ENCODE results near the gene COX8C. TPM values are rescaled to one million over a fixed set of nuclear protein-coding genes. Genes with fewer than 3 reads are reported as not detected.

Gene COX8C
- polyA plus RNA-seq, 6 donors from 2014 or later = not detected

GRCh38 chr14:93315575-93315974 is 31.4 kb upstream of the COX8C start:
- Mint-ChIP-seq H3K9me3 (peaks cover 0 to 2% (median 0%) of the 10 kb centered on the region in 7 donors), H3K27ac (no peak overlapping the region), H3K4me3 (no peak overlapping the region), H3K36me3 (no peaks in the 10 kb centered on the region), H3K27me3 (no peaks in the 10 kb centered on the region), H3K4me1 (peaks cover 30 to 47% (median 36%) of the 10 kb centered on the region in 3 donors)
- ATAC-seq (ENCODE audit: low read depth in 2 of 2) (no peak), DNase-seq (no peak)

- Mint-ChIP-seq H3K9me3 (peaks cover 0 to 2% (median 0%) of the 10 kb centered on the region in 7 donors), H3K4me3 (no peak overlapping the region), H3K27me3 (no peaks in the 10 kb centered on the region), H3K4me1 (peaks cover 27 to 46% (median 38%) of the 10 kb centered on the region in 3 donors), H3K27ac (peak overlapping the region in 2 of 6 donors; percentile 34 to 62), H3K36me3 (no peaks in the 10 kb centered on the region)
- ATAC-seq (ENCODE audit: low read depth in 2 of 2) (no peak), DNase-seq (no peak)
Measured at GRCh38 chr14:93316716-93317115, 30.3 kb upstream of the COX8C start.

- no peak overlapping the region for H3K4me3 Mint-ChIP-seq
- no peak for ATAC-seq (ENCODE audit: low read depth in 2 of 2)
- DNase-seq = no peak
- no peaks in the 10 kb centered on the region for H3K27me3 Mint-ChIP-seq
- H3K4me1 Mint-ChIP-seq = peaks cover 29 to 41% (median 34%) of the 10 kb centered on the region in 3 donors
- H3K27ac Mint-ChIP-seq = peak overlapping the region in 3 of 6 donors; percentile 57 to 62 (median 62)
- no peaks in the 10 kb centered on the region for H3K36me3 Mint-ChIP-seq
- H3K9me3 Mint-ChIP-seq = peaks cover 0 to 2% (median 0%) of the 10 kb centered on the region in 7 donors
Measured at GRCh38 chr14:93317210-93317874, 29.6 kb upstream of the COX8C start.

GRCh38 chr14:93317875-93318807 is 28.8 kb upstream of the COX8C start:
- ATAC-seq (ENCODE audit: low read depth in 2 of 2) (no peak), DNase-seq (no peak)
- H3K36me3 Mint-ChIP-seq = no peaks in the 10 kb centered on the region
- no peak overlapping the region for H3K4me3 Mint-ChIP-seq
- H3K9me3 Mint-ChIP-seq = peaks cover 0 to 2% (median 0%) of the 10 kb centered on the region in 7 donors
- H3K4me1 Mint-ChIP-seq = peaks cover 32 to 36% (median 34%) of the 10 kb centered on the region in 3 donors
- H3K27ac Mint-ChIP-seq = peak overlapping the region in 5 of 6 donors; percentile 1 to 62 (median 48)
- no peaks in the 10 kb centered on the region for H3K27me3 Mint-ChIP-seq

GRCh38 chr14:93318927-93319326 is 28.1 kb upstream of the COX8C start:
- peak overlapping the region in 2 of 6 donors; percentile 39 to 93 for H3K27ac Mint-ChIP-seq
- peak overlapping the region in 3 of 8 donors; percentile 3 to 42 (median 31) for H3K4me3 Mint-ChIP-seq
- ATAC-seq (ENCODE audit: low read depth in 2 of 2) (no peak), DNase-seq (no peak)
- peaks cover 0 to 2% (median 0%) of the 10 kb centered on the region in 7 donors for H3K9me3 Mint-ChIP-seq
- no peaks in the 10 kb centered on the region for H3K36me3 Mint-ChIP-seq
- H3K27me3 Mint-ChIP-seq = no peaks in the 10 kb centered on the region
- H3K4me1 Mint-ChIP-seq = peaks cover 35 to 44% (median 40%) of the 10 kb centered on the region in 3 donors

GRCh38 chr14:93319494-93319893 is 27.5 kb upstream of the COX8C start:
- H3K4me1 Mint-ChIP-seq = peaks cover 41 to 48% (median 42%) of the 10 kb centered on the region in 3 donors
- H3K9me3 Mint-ChIP-seq = peaks cover 0 to 2% (median 0%) of the 10 kb centered on the region in 7 donors
- peak overlapping the region in 3 of 8 donors; percentile 1 to 33 (median 2) for H3K4me3 Mint-ChIP-seq
- ATAC-seq (ENCODE audit: low read depth in 2 of 2) (no peak), DNase-seq (no peak)
- H3K27ac Mint-ChIP-seq = peak overlapping the region in 3 of 6 donors; percentile 7 to 93 (median 39)
- peaks cover 0 to 2% of the 10 kb centered on the region in 2 donors for H3K36me3 Mint-ChIP-seq
- no peaks in the 10 kb centered on the region for H3K27me3 Mint-ChIP-seq

- Mint-ChIP-seq H3K27ac (peak overlapping the region in 5 of 6 donors; percentile 7 to 50 (median 34)), H3K4me3 (peak overlapping the region in 4 of 8 donors; percentile 0 to 33 (median 8)), H3K9me3 (peaks cover 0 to 2% (median 0%) of the 10 kb centered on the region in 7 donors), H3K27me3 (no peaks in the 10 kb centered on the region), H3K36me3 (peaks cover 0 to 7% of the 10 kb centered on the region in 2 donors), H3K4me1 (peaks cover 45 to 52% (median 47%) of the 10 kb centered on the region in 3 donors)
- DNase-seq (no peak), ATAC-seq (ENCODE audit: low read depth in 2 of 2) (no peak)
Measured at GRCh38 chr14:93319958-93320357, 27.0 kb upstream of the COX8C start.

- H3K36me3 Mint-ChIP-seq = peaks cover 0 to 7% of the 10 kb centered on the region in 2 donors
- peak overlapping the region in 1 of 8 donors; percentile 13 for H3K4me3 Mint-ChIP-seq
- no peak for DNase-seq
- ATAC-seq (ENCODE audit: low read depth in 2 of 2) = no peak
- peaks cover 50 to 56% (median 51%) of the 10 kb centered on the region in 3 donors for H3K4me1 Mint-ChIP-seq
- peaks cover 0 to 2% (median 0%) of the 10 kb centered on the region in 7 donors for H3K9me3 Mint-ChIP-seq
- H3K27ac Mint-ChIP-seq = peak overlapping the region in 5 of 6 donors; percentile 3 to 50 (median 25)
- no peaks in the 10 kb centered on the region for H3K27me3 Mint-ChIP-seq
Measured at GRCh38 chr14:93320489-93320888, 26.5 kb upstream of the COX8C start.

GRCh38 chr14:93322929-93323599 is 23.9 kb upstream of the COX8C start:
- H3K4me1 Mint-ChIP-seq = peaks cover 53 to 69% (median 56%) of the 10 kb centered on the region in 3 donors
- ATAC-seq (ENCODE audit: low read depth in 2 of 2) (no peak), DNase-seq (no peak)
- no peaks in the 10 kb centered on the region for H3K9me3 Mint-ChIP-seq
- no peak overlapping the region for H3K4me3 Mint-ChIP-seq
- H3K27ac Mint-ChIP-seq = peak overlapping the region in 2 of 6 donors; percentile 6 to 25
- H3K36me3 Mint-ChIP-seq = peaks cover 0 to 7% of the 10 kb centered on the region in 2 donors
- no peaks in the 10 kb centered on the region for H3K27me3 Mint-ChIP-seq

GRCh38 chr14:93323600-93324174 is 23.3 kb upstream of the COX8C start:
- H3K27ac Mint-ChIP-seq = peak overlapping the region in 2 of 6 donors; percentile 6 to 36
- H3K4me1 Mint-ChIP-seq = peaks cover 47 to 66% (median 51%) of the 10 kb centered on the region in 3 donors
- H3K36me3 Mint-ChIP-seq = peaks cover 0 to 7% of the 10 kb centered on the region in 2 donors
- no peak overlapping the region for H3K4me3 Mint-ChIP-seq
- ATAC-seq (ENCODE audit: low read depth in 2 of 2) (no peak), DNase-seq (no peak)
- H3K27me3 Mint-ChIP-seq = no peaks in the 10 kb centered on the region
- H3K9me3 Mint-ChIP-seq = no peaks in the 10 kb centered on the region

- Mint-ChIP-seq H3K4me1 (peaks cover 45 to 66% (median 56%) of the 10 kb centered on the region in 3 donors), H3K27me3 (no peaks in the 10 kb centered on the region), H3K9me3 (no peaks in the 10 kb centered on the region), H3K4me3 (no peak overlapping the region), H3K36me3 (peaks cover 0 to 7% of the 10 kb centered on the region in 2 donors), H3K27ac (no peak overlapping the region)
- no peak for ATAC-seq (ENCODE audit: low read depth in 2 of 2)
- DNase-seq = no peak
Measured at GRCh38 chr14:93326196-93326595, 20.8 kb upstream of the COX8C start.

- Mint-ChIP-seq H3K27ac (no peak overlapping the region), H3K9me3 (no peaks in the 10 kb centered on the region), H3K4me1 (peaks cover 49 to 71% (median 63%) of the 10 kb centered on the region in 3 donors), H3K27me3 (no peaks in the 10 kb centered on the region), H3K4me3 (peak overlapping the region in 1 of 8 donors; percentile 56), H3K36me3 (peaks cover 0 to 7% of the 10 kb centered on the region in 2 donors)
- DNase-seq (no peak), ATAC-seq (ENCODE audit: low read depth in 2 of 2) (no peak)
Measured at GRCh38 chr14:93328546-93328945, 18.4 kb upstream of the COX8C start.
